ENCODE data around the gene ENC1.

DNA sequence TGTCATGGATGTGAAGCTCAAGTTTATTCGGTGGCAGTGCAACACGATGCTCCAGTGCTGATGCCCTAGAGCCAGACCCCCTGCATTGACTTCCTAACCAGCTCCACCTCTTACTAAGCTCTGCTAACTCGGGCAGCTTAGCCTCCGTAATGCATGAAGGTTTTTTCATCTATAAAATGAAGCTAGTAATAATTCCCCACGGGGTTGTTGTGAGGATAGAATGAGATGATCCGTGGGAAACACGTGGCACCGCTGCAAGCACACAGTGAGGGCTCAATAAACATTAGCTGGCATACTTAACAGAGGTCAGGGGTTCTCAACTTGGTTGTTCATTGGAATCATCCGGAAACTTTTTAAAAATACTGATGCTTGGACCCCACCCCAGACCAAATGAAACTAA, 6.8 kb downstream of the ENC1 start:
- TF ChIP-seq, protein P1, sequence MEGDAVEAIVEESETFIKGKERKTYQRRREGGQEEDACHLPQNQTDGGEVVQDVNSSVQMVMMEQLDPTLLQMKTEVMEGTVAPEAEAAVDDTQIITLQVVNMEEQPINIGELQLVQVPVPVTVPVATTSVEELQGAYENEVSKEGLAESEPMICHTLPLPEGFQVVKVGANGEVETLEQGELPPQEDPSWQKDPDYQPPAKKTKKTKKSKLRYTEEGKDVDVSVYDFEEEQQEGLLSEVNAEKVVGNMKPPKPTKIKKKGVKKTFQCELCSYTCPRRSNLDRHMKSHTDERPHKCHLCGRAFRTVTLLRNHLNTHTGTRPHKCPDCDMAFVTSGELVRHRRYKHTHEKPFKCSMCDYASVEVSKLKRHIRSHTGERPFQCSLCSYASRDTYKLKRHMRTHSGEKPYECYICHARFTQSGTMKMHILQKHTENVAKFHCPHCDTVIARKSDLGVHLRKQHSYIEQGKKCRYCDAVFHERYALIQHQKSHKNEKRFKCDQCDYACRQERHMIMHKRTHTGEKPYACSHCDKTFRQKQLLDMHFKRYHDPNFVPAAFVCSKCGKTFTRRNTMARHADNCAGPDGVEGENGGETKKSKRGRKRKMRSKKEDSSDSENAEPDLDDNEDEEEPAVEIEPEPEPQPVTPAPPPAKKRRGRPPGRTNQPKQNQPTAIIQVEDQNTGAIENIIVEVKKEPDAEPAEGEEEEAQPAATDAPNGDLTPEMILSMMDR (IDR thresholded peaks at IDR 0.05): no peak
- no peak for TF ChIP-seq RCOR1 (IDR thresholded peaks at IDR 0.05; ENCODE audit: low read length)
- TF ChIP-seq GABPA (IDR thresholded peaks at IDR 0.05; ENCODE audit: low read depth): no peak
- TF ChIP-seq EP300 (IDR thresholded peaks at IDR 0.05; ENCODE audit: borderline replicate concordance in 1 of 2, low read depth in 1 of 2, low read length in 1 of 2): no peak
- TF ChIP-seq TAF1 (IDR thresholded peaks at IDR 0.05; ENCODE audit: borderline replicate concordance, low read depth, low read length): no peak
- TF ChIP-seq SMC3 (IDR thresholded peaks at IDR 0.05; ENCODE audit: low read depth, low read length): no peak
- TF ChIP-seq, protein P2, sequence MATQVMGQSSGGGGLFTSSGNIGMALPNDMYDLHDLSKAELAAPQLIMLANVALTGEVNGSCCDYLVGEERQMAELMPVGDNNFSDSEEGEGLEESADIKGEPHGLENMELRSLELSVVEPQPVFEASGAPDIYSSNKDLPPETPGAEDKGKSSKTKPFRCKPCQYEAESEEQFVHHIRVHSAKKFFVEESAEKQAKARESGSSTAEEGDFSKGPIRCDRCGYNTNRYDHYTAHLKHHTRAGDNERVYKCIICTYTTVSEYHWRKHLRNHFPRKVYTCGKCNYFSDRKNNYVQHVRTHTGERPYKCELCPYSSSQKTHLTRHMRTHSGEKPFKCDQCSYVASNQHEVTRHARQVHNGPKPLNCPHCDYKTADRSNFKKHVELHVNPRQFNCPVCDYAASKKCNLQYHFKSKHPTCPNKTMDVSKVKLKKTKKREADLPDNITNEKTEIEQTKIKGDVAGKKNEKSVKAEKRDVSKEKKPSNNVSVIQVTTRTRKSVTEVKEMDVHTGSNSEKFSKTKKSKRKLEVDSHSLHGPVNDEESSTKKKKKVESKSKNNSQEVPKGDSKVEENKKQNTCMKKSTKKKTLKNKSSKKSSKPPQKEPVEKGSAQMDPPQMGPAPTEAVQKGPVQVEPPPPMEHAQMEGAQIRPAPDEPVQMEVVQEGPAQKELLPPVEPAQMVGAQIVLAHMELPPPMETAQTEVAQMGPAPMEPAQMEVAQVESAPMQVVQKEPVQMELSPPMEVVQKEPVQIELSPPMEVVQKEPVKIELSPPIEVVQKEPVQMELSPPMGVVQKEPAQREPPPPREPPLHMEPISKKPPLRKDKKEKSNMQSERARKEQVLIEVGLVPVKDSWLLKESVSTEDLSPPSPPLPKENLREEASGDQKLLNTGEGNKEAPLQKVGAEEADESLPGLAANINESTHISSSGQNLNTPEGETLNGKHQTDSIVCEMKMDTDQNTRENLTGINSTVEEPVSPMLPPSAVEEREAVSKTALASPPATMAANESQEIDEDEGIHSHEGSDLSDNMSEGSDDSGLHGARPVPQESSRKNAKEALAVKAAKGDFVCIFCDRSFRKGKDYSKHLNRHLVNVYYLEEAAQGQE (IDR thresholded peaks at IDR 0.05; ENCODE audit: low read depth, low read length): no peak
- TF ChIP-seq USF1 (IDR thresholded peaks at IDR 0.05; ENCODE audit: borderline replicate concordance, low read depth): no peak
